PC-3 (cell line): ENCODE data around the gene VPREB3. TPM values are rescaled to one million over a fixed set of nuclear protein-coding genes. Genes with fewer than 3 reads are reported as not detected.

Experiments
- ATAC-seq: fragments of 200-7000 bp; cut with Tn5 transposase; 2 replicates; pipeline ENCODE4 v1.9.1; 2020; ENCODE audit warnings: mild to moderate bottlenecking, moderate library complexity
- BruUV-seq: library from RNA; stranded (reverse); fragments of 400-500 nt; replicated peaks from 2 replicates; lab custom pipeline; 2021; lab: Mats Ljungman, UMichigan
- CTCF ChIA-PET: fragments of 300-600 bp; sonication (Branson Sonifier 250); formaldehyde crosslinking; loops from one replicate; lab custom pipeline; 2022; ENCODE audit warnings: antibody characterized with exemption; lab: Charles Lee
- POLR2A ChIA-PET: fragments of 300-600 bp; sonication (Branson Sonifier 250); formaldehyde crosslinking; loops from one replicate; lab custom pipeline; 2022; ENCODE audit warnings: antibody characterized with exemption; ENCODE audit not compliant: unreplicated experiment; lab: Charles Lee
- DNase-seq: peaks from one replicate; pipeline ENCODE4 v3.0.0-alpha.2; 2015
- H2AFZ ChIP-seq: fragments of 300-600 bp; sonication (generic); 2 replicates; pipeline ENCODE4 v1.6.0; 2016; ENCODE audit warnings: antibody characterized with exemption, low read length
- H3F3A ChIP-seq: fragments of 300-600 bp; sonication (generic); one replicate; pipeline ENCODE4 v1.6.0; 2017; ENCODE audit warnings: antibody characterized with exemption, low read length, control low read depth, mild to moderate bottlenecking; ENCODE audit not compliant: unreplicated experiment
- H3K27ac ChIP-seq: fragments of 300-600 bp; sonication (generic); 2 replicates; pipeline ENCODE4 v1.5.1; 2016; ENCODE audit warnings: mild to moderate bottlenecking, low read length
- H3K27me3 ChIP-seq: fragments of 300-600 bp; sonication (generic); 2 replicates; pipeline ENCODE4 v1.6.1; 2016; ENCODE audit warnings: low read length, mixed read lengths
- H3K36me3 ChIP-seq: fragments of 300-600 bp; sonication (generic); 2 replicates; pipeline ENCODE4 v1.6.1; 2016; ENCODE audit warnings: low read depth, mixed run types, low read length, mixed read lengths
- H3K4me1 ChIP-seq: fragments of 300-600 bp; sonication (generic); 2 replicates; pipeline ENCODE4 v1.5.1; 2016; ENCODE audit warnings: low read length; ENCODE audit not compliant: insufficient read depth
- H3K4me2 ChIP-seq: fragments of 300-600 bp; sonication (generic); 2 replicates; pipeline ENCODE4 v1.6.0; 2016; ENCODE audit warnings: low read length
- H3K4me3 ChIP-seq: fragments of 300-600 bp; sonication (generic); 2 replicates; pipeline ENCODE4 v1.5.1; 2016; ENCODE audit warnings: mild to moderate bottlenecking, low read length, mixed read lengths
- H3K79me2 ChIP-seq: fragments of 300-600 bp; sonication (generic); 2 replicates; pipeline ENCODE4 v1.6.1; 2017; ENCODE audit warnings: low read length, mixed read lengths
- H3K9ac ChIP-seq: fragments of 300-600 bp; sonication (generic); 2 replicates; pipeline ENCODE4 v1.6.0; 2016; ENCODE audit warnings: mild to moderate bottlenecking, low read length
- H3K9me2 ChIP-seq: fragments of 300-600 bp; sonication (generic); replicated peaks from 2 replicates; pipeline ENCODE4 v1.6.1; 2016; ENCODE audit warnings: mixed run types, low read length, mixed read lengths
- H3K9me3 ChIP-seq: fragments of 300-600 bp; sonication (generic); 2 replicates; pipeline ENCODE4 v1.6.1; 2016; ENCODE audit warnings: low read length, mixed read lengths
- H4K20me1 ChIP-seq: fragments of 300-600 bp; sonication (generic); 2 replicates; pipeline ENCODE4 v1.6.1; 2016; ENCODE audit warnings: low read length, mixed read lengths
- CTCF ChIP-seq: fragments of 300-600 bp; sonication (generic); conservative IDR thresholded peaks from 2 replicates; pipeline ENCODE4 v1.5.1; 2017; ENCODE audit warnings: antibody characterized with exemption, low read depth, mild to moderate bottlenecking, low read length
- EZH2 ChIP-seq: fragments of 300-600 bp; sonication (generic); IDR thresholded peaks from one replicate; pipeline ENCODE4 v1.6.1; 2017; ENCODE audit warnings: antibody characterized with exemption, mild to moderate bottlenecking, low read length; ENCODE audit not compliant: unreplicated experiment
- EZH2phosphoT487 ChIP-seq: fragments of 300-600 bp; sonication (generic); IDR thresholded peaks from 2 replicates; pipeline ENCODE4 v1.6.1; 2018; ENCODE audit warnings: mild to moderate bottlenecking, antibody characterized with exemption, low read length, borderline replicate concordance
- intact Hi-C: fragments of 100-400 bp; cut with micrococcal nuclease; formaldehyde crosslinking; loops from 2 replicates; pipeline ENCODE4 v1.9.0; 2023
- total RNA-seq: library from RNA; depleted of rRNA; stranded (reverse); fragments of >200 nt; gene quantifications from 2 replicates; pipeline ENCODE4 v1.2.3, GENCODE V29; 2014

Gene VPREB3
- total RNA-seq, 1 experiment from 2014 or later, result 0.77 TPM

- Histone ChIP-seq H3K9me3 (no peaks in the 10 kb centered on the region), H3K27ac (no peak overlapping the region), H3K9ac (no peak overlapping the region), H4K20me1 (no peaks in the 10 kb centered on the region), H3K4me1 (no peaks in the 10 kb centered on the region), H3K79me2 (no peaks in the 10 kb centered on the region), H3F3A (no peaks in the 10 kb centered on the region), H3K9me2 (no peaks in the 10 kb centered on the region), H3K36me3 (peaks cover 11% of the 10 kb centered on the region; the same call in 1 of the 2 replicates), H3K4me2 (no peak overlapping the region), H3K4me3 (no peak overlapping the region), H3K27me3 (no peaks in the 10 kb centered on the region), H2AFZ (no peak overlapping the region)
- BruUV-seq, result no TSS peak
- DNase-seq, result no peak
- TF ChIP-seq EZH2phosphoT487 (no peak), CTCF (no peak), EZH2 (no peak)
- intact Hi-C loops, result no loop called here
- ChIA-PET CTCF (no interaction called here), POLR2A (no interaction called here)
- ATAC-seq, result no peak
These were observed 47.7 kb upstream of the VPREB3 start for GRCh38 chr22:23801886-23802377.

- Histone ChIP-seq H2AFZ (no peak overlapping the region), H3K36me3 (peaks cover 11% of the 10 kb centered on the region; the same call in 1 of the 2 replicates), H3K9ac (no peak overlapping the region), H4K20me1 (no peaks in the 10 kb centered on the region), H3K4me1 (no peaks in the 10 kb centered on the region), H3F3A (no peaks in the 10 kb centered on the region), H3K9me3 (no peaks in the 10 kb centered on the region), H3K79me2 (no peaks in the 10 kb centered on the region), H3K27me3 (no peaks in the 10 kb centered on the region), H3K4me2 (no peak overlapping the region), H3K27ac (no peak overlapping the region), H3K9me2 (no peaks in the 10 kb centered on the region), H3K4me3 (no peak overlapping the region)
- POLR2A ChIA-PET, result no interaction called here
- no TSS peak for BruUV-seq
- CTCF ChIA-PET, result no interaction called here
- DNase-seq (no peak), ATAC-seq (no peak)
- intact Hi-C loops, result no loop called here
- TF ChIP-seq EZH2phosphoT487, result no peak
- no peak for TF ChIP-seq EZH2
- TF ChIP-seq CTCF, result no peak
These were observed 47.1 kb upstream of the VPREB3 start for GRCh38 chr22:23801238-23801821.
